Measurements from ENCODE around the gene ALDH1L1. TPM values are rescaled to one million over a fixed set of nuclear protein-coding genes. Genes with fewer than 3 reads are reported as not detected.

The ALDH1L1 gene
- total RNA-seq, 1 experiment from 2014 or later = not detected

DNA sequence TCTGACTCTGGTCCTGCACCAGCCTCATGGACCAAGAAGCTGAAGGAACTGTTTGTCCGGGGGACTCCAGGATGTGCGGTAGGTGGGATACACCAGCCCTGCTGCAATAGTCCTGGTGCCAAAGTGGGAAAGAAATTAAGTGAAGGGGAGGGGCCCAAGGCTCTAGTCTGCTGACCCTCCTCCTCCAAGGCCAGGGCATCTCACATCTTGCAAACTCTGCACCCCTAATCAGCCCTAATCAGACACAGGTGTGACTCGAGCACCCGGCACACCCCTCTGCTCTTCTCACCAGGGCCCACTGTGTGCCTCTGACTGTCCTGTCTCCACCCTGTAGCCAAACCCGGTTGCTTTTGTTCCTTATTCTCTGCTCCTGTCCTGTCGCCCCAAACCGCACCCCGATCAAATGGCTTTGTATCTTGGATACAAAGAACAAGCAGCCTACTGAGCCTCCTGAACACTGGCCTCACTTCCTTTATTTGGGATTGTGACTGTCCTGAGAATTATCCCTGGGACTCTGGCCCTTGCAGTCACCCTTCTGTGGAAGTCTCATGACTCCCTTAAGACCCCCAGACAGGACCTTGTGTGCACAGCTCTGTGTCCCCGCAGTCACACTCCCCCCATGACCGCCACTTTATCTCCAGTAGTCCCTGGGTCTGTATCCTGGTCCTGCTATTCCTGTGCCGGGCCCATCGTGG is 69.8 kb downstream of the ALDH1L1 start:
- H3K9ac ChIP-seq (ENCODE audit: low read length) = no peak overlapping the region
- no peaks in the 10 kb centered on the region for H3F3A ChIP-seq (ENCODE audit: low read length, unreplicated experiment)
- no peaks in the 10 kb centered on the region for H3K79me2 ChIP-seq (ENCODE audit: low read length)
- no peaks in the 10 kb centered on the region for H3K27me3 ChIP-seq (ENCODE audit: low read length)
- H3K9me3 ChIP-seq (ENCODE audit: low read length) = no peaks in the 10 kb centered on the region
- no peak overlapping the region for H3K27ac ChIP-seq (ENCODE audit: low read length)
- CTCF ChIA-PET = no interaction called here
- intact Hi-C loops (cut with micrococcal nuclease) = no loop called here
- H4K20me1 ChIP-seq (ENCODE audit: low read length) = no peaks in the 10 kb centered on the region
- H3K9me2 ChIP-seq (replicated peaks; ENCODE audit: low read length) = no peaks in the 10 kb centered on the region
- H3K4me1 ChIP-seq (ENCODE audit: insufficient read depth, low read length) = no peaks in the 10 kb centered on the region
- no peaks in the 10 kb centered on the region for H3K36me3 ChIP-seq (ENCODE audit: low read depth, low read length)
- H2AFZ ChIP-seq (ENCODE audit: low read length) = no peak overlapping the region
- DNase-seq = no peak
- no peak overlapping the region for H3K4me3 ChIP-seq (ENCODE audit: low read length)
- ATAC-seq = no peak
- POLR2A ChIA-PET (ENCODE audit: unreplicated experiment) = no interaction called here
- TF ChIP-seq, protein P1, sequence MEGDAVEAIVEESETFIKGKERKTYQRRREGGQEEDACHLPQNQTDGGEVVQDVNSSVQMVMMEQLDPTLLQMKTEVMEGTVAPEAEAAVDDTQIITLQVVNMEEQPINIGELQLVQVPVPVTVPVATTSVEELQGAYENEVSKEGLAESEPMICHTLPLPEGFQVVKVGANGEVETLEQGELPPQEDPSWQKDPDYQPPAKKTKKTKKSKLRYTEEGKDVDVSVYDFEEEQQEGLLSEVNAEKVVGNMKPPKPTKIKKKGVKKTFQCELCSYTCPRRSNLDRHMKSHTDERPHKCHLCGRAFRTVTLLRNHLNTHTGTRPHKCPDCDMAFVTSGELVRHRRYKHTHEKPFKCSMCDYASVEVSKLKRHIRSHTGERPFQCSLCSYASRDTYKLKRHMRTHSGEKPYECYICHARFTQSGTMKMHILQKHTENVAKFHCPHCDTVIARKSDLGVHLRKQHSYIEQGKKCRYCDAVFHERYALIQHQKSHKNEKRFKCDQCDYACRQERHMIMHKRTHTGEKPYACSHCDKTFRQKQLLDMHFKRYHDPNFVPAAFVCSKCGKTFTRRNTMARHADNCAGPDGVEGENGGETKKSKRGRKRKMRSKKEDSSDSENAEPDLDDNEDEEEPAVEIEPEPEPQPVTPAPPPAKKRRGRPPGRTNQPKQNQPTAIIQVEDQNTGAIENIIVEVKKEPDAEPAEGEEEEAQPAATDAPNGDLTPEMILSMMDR (conservative IDR thresholded peaks at IDR 0.05; ENCODE audit: low read depth, low read length) = no peak
- TF ChIP-seq EZH2 (IDR thresholded peaks at IDR 0.05; ENCODE audit: low read length, unreplicated experiment) = no peak
- no peak for TF ChIP-seq EZH2phosphoT487 (IDR thresholded peaks at IDR 0.05; ENCODE audit: borderline replicate concordance, low read length)
- H3K4me2 ChIP-seq (ENCODE audit: low read length) = no peak overlapping the region
- BruUV-seq (replicated peaks) = no TSS peak

DNA sequence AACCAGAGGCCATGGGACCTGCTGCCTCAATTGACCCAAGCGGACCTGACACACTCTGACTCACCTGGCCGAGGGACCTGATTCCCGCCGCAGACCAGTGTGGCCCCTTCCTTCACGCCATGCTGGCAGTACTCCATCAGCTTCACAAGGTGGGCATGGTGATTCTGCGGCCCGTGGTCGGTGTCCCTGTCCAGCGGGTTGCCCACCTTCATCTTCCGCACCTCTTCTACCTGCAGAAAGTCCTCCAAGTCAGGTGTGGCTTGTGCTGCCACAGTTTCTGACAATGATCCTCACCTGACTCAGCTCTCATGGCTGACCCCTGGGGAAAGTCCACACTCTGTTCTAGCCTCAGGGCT is 70.5 kb downstream of the ALDH1L1 start:
- H3K9me2 ChIP-seq (replicated peaks; ENCODE audit: low read length) = no peaks in the 10 kb centered on the region
- no peak overlapping the region for H2AFZ ChIP-seq (ENCODE audit: low read length)
- intact Hi-C loops (cut with micrococcal nuclease) = no loop called here
- no peak for TF ChIP-seq EZH2phosphoT487 (IDR thresholded peaks at IDR 0.05; ENCODE audit: borderline replicate concordance, low read length)
- H3F3A ChIP-seq (ENCODE audit: low read length, unreplicated experiment) = no peaks in the 10 kb centered on the region
- H3K9me3 ChIP-seq (ENCODE audit: low read length) = no peaks in the 10 kb centered on the region
- no peaks in the 10 kb centered on the region for H3K36me3 ChIP-seq (ENCODE audit: low read depth, low read length)
- no peaks in the 10 kb centered on the region for H3K27me3 ChIP-seq (ENCODE audit: low read length)
- H3K79me2 ChIP-seq (ENCODE audit: low read length) = no peaks in the 10 kb centered on the region
- DNase-seq (no peak), ATAC-seq (no peak)
- H3K4me1 ChIP-seq (ENCODE audit: insufficient read depth, low read length) = no peaks in the 10 kb centered on the region
- CTCF ChIA-PET = no interaction called here
- BruUV-seq (replicated peaks) = no TSS peak
- no peak overlapping the region for H3K4me3 ChIP-seq (ENCODE audit: low read length)
- POLR2A ChIA-PET (ENCODE audit: unreplicated experiment) = no interaction called here
- no peak overlapping the region for H3K4me2 ChIP-seq (ENCODE audit: low read length)
- H4K20me1 ChIP-seq (ENCODE audit: low read length) = no peaks in the 10 kb centered on the region
- H3K27ac ChIP-seq (ENCODE audit: low read length) = no peak overlapping the region
- H3K9ac ChIP-seq (ENCODE audit: low read length) = no peak overlapping the region

DNA sequence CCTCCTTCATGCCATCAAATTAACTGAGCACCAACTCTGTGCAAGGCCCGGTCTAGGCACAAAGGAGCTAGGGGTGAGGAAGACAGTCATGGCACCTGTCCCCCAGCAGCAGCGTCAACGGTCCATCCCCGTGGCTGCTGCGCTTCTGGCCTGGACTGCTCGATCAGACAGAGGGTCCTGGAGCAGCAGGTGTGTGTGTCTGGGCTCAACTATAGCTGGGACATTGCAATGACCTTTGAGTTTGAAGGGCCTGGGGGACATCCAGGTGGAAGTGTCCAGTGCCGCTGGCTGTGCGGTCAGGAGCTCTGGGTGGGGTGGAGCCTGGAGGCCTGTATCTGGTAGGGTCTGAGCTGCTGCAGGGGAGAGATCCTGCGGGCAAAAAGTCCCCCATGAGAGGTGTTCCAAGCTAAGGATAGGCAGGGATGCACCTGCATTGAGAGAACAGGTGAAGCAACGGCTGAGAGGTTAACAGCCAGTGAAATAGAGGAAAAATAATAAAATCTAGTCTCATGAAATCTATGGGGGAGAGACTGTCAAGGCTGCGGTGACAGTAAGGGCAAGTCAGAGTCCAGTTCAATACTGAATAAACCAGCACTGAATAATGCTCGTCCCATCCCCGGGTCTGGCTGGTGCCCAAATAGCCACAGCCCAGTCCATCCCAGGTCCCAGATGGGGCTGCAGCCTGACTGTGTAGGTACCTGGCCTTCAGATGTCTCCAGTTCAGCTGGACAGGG is 71.1 kb downstream of the ALDH1L1 start:
- Histone ChIP-seq H2AFZ (ENCODE audit: low read length) (no peak overlapping the region), H3K36me3 (ENCODE audit: low read depth, low read length) (no peaks in the 10 kb centered on the region), H3K79me2 (ENCODE audit: low read length) (no peaks in the 10 kb centered on the region), H3K4me3 (ENCODE audit: low read length) (no peak overlapping the region), H4K20me1 (ENCODE audit: low read length) (no peaks in the 10 kb centered on the region), H3K9me2 (replicated peaks; ENCODE audit: low read length) (no peaks in the 10 kb centered on the region), H3K27me3 (ENCODE audit: low read length) (no peaks in the 10 kb centered on the region), H3K4me1 (ENCODE audit: insufficient read depth, low read length) (no peaks in the 10 kb centered on the region), H3F3A (ENCODE audit: low read length, unreplicated experiment) (no peaks in the 10 kb centered on the region), H3K9ac (ENCODE audit: low read length) (no peak overlapping the region), H3K4me2 (ENCODE audit: low read length) (no peak overlapping the region), H3K27ac (ENCODE audit: low read length) (no peak overlapping the region), H3K9me3 (ENCODE audit: low read length) (no peaks in the 10 kb centered on the region)
- no peak for TF ChIP-seq EZH2 (IDR thresholded peaks at IDR 0.05; ENCODE audit: low read length, unreplicated experiment)
- TF ChIP-seq EZH2phosphoT487 (IDR thresholded peaks at IDR 0.05; ENCODE audit: borderline replicate concordance, low read length) = no peak
- TF ChIP-seq, protein P1 (conservative IDR thresholded peaks at IDR 0.05; ENCODE audit: low read depth, low read length) = no peak
- ChIA-PET CTCF (no interaction called here), POLR2A (ENCODE audit: unreplicated experiment) (no interaction called here)
- intact Hi-C loops (cut with micrococcal nuclease) = no loop called here
- DNase-seq (no peak), ATAC-seq (no peak)
- BruUV-seq (replicated peaks) = no TSS peak

All from PC-3 (cell line).